GM21619 (cell line): Measurements from ENCODE around the gene PATE4.
A peak's percentile ranks its signal among the peaks of the same experiment; 100 is the strongest.
"Not testable (repeated sequence)": the region's sequence is repeated elsewhere in the genome, so short reads cannot be mapped to it uniquely, and the experiment has no call there.

Experiments
- ATAC-seq: cut with Tn5 transposase; IDR thresholded peaks from one replicate; pipeline ENCODE4 v1.9.1; 2021; ENCODE audit not compliant: unreplicated experiment

The PATE4 gene

GRCh38 chr11:125833016-125833415, at the start of gene PATE4:
PATE4 (plus strand) TSS chr11:125833316; CDS start chr11:125833360, 44 bp downstream.
- no peak for ATAC-seq

DNA sequence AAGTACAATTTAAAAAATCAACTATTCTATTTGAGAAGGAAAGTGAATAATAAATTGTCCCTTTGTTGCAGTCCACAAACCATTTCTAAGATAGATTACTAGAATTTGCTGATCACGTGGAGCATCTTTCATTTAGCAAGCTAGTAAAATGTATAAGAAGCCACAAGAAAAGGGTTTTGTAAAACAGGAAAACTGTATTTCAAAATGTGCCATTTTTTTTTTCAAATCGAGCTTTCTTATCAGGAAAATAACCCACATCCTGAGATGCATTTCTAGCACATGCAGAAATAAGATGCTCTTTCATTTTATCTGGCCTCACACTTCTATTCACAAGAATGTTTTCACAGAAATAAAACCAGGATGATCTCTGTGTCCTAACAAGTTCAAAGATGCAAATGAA, 48.4 kb upstream of the PATE4 start:
- ATAC-seq, result no peak

DNA sequence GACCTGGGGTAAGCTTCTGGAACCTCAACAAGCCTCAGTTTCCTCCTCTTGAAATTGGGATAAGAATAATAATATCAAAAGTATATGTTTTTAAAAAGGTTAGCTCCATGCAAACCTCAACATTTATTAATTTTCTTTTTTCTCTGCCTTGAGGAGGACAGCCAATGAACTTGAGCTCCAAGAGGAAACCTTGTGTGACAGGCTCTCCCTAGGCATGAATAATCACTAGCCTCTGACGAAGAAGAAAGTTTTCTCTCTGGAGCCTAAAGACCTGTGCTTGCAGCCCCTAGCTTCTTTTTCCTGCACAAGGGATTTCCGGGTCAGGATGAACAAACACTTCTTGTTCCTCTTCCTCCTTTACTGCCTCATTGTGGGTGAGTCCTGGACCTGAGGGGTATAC, 45.3 kb upstream of the PATE4 start, which contains the start of gene PATE3:
Gene PATE3, plus strand, starts transcription at position 301 of the 400 bp plus-strand sequence. Its CDS starts 25 bp downstream, at position 326.
- ATAC-seq, result no peak

DNA sequence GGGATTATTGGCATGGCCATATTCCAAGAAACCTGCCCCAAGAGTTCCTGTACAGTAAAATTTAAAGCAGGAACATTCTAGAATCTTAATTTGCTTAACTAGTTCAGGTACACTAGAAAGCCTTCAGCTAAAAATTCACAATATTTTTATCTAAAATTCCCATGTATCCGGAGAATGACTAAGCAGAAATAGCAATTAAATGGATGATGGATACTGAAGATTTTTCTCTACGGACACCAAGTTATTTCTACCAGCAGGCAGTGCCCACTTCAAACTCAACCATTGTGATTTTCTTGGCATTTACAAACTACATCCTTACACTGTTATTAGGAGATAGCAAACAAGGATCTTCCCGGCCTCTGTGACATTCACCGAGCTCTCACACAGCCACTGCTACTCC, 42.3 kb upstream of the PATE4 start:
- ATAC-seq, result no peak

GRCh38 chr11:125797641-125798040, 35.5 kb upstream of the PATE4 start:
- no peak for ATAC-seq

DNA sequence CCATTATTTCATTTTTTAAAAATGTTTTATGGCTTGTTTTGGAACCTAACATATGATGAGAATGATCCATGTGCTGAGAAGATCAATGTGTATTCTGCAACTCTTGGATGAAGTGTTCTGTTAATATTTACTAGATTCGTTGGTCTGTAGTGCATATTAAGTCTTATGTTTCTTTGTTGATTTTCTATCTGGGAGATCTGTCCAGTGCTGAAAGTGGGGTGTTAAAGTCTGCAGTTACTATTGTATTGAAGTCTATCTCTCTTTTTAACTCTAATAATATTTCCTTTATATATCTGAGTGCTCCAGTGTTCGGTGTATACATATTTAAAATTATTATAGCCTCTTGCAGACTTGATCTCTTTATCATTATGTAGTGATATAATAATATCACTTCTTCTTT, 33.3 kb upstream of the PATE4 start:
- no peak for ATAC-seq

- no peak for ATAC-seq
Observed at GRCh38 chr11:125802387-125802786, 30.7 kb upstream of the PATE4 start.

DNA sequence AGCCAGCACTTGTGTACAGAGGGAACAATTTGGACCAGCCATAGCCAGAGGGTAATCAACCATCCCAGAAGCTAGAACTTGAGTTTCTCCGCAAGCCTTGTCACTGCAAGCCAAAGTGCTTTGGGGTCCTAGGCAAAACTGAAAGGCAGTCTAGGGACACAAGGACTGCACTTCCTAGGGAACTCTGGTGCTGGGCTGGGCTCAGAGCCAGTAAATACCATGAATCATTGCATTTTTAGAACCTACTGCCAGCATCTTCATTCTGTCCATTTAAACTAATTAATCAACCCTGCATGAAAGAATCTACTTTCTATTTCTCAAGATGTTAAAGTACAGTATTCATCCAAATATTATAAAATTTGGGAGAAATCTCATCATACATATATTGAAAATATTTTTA, 25.2 kb upstream of the PATE4 start:
- ATAC-seq, result no peak

DNA sequence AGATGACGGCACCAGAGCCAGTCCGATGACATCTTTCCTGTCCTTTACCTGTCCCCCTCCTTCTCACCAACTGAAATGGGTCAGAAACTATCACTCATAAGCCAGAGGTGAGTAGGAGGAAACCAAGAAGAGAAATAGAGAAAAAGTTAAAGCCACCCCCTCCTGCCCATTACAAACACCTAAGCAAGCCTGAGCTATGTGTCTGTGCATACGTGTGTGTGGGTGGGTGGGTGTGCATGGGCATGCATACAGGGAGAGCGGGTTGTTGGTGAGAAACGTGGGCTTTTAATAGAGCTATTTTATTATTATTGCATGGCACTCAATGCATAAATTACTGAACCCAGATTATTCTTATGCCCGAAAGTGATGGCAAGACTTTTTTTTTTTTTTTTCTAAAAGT, 2.6 kb downstream of the PATE4 start:
- no peak for ATAC-seq

- no peak for ATAC-seq
Observed at GRCh38 chr11:125842321-125842948, 9.3 kb downstream of the PATE4 start.

DNA sequence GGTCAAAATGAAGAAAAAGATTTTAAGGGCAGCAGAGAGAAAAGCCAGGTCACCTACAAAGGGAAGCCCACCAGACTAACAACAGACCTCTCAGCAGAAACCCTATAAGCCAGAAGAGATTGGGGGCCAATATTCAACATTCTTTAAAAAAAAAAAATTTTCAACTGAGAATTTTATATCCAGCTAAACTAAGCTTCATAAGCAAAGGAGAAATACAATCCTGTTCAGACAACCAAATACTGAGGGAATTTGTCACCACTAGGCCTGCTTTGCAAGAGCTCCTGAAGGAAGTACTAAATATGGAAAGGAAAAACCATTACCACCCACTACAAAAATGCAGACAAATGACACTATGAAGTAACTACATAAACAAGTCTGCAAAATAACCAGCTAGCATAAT, 13.1 kb downstream of the PATE4 start:
- no peak for ATAC-seq

GRCh38 chr11:125857670-125858069, 24.6 kb downstream of the PATE4 start:
- not testable (repeated sequence) for ATAC-seq

GRCh38 chr11:125862786-125863185, 29.7 kb downstream of the PATE4 start:
- ATAC-seq, result not testable (repeated sequence)

DNA sequence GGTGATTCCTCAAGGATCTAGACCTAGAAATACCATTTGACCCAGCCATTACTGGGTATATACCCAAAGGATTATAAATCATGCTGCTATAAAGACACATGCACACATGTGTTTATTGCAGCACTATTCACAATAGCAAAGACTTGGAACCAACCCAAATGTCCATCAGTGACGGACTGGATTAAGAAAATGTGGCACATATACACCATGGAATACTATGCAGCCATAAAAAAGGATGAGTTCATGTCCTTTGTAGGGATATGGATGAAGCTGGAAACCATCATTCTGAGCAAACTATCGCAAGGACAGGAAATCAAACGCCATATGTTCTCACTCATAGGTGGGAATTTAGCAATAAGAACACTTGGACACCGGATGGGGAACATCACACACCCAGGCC, 32.2 kb downstream of the PATE4 start:
- ATAC-seq, result not testable (repeated sequence)

GRCh38 chr11:125869521-125869920, 36.4 kb downstream of the PATE4 start:
- no peak for ATAC-seq

DNA sequence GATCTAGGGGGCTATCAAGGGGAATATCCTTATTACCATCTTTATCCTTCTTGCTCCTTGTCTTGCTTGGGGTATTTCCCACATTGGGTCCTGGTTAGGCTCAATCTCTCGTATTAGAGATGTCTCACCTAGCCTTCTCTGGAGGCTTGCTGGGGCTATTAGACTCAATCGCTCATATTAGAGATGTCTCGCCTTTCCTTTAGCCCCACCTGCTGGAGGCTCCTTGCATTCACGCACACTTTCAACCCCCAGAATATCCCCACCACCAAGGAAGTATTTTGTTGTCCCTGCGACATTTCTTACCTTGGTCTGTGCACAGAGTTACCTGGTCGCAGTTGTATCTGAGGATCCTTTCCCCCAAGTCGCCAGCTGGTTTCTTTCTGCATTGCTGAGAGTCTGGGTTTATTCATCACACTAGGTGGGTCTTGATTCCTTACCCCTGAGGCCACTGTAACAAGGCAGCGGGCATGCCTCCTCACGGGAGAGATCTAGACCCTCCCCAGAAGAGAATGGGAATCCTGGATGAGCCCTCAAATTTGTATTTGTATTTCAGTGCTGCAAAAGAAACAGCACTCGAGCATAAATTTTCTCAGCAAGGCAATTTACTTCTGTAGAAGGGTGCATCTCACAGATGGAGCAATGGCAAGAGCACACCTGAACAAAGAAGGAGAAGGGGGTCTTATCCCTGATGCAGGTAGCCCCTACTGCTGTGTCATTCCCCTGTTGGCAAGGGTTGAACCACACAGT, 38.4 kb downstream of the PATE4 start:
- no peak for ATAC-seq

GRCh38 chr11:125872138-125872491, 39.0 kb downstream of the PATE4 start:
- ATAC-seq, result no peak

DNA sequence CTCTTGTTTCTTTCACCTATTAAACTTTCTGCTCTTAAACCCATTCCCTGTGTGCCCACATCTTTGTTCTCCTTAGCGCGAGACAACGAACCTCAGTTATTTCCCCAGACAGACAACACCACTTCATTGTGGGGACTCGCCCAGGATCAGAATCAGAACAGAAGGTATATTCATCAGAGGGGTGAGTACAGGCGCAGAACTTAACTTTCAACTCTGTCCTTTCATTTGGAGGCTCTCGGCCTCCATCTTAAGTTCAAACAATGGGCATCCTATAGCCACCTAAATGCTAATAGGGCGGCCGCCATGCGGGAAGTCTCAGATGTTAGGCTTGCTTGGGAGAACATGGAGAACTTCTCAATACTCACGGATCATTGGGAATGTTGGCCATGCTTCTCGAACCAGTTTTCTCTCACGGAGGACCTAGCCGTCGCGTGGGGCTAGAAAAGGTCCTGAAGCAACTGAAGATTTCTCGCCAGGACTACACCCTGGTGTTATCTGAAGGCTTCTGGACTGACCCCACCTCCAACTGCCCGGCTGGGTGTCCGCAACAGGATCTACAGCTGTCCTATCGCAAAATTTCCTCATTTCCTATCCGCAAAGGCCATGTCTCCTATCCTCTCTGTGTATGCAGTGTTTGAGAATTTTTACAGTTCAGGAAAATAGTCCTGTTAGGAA, 40.9 kb downstream of the PATE4 start:
- ATAC-seq, result peak; percentile 5

DNA sequence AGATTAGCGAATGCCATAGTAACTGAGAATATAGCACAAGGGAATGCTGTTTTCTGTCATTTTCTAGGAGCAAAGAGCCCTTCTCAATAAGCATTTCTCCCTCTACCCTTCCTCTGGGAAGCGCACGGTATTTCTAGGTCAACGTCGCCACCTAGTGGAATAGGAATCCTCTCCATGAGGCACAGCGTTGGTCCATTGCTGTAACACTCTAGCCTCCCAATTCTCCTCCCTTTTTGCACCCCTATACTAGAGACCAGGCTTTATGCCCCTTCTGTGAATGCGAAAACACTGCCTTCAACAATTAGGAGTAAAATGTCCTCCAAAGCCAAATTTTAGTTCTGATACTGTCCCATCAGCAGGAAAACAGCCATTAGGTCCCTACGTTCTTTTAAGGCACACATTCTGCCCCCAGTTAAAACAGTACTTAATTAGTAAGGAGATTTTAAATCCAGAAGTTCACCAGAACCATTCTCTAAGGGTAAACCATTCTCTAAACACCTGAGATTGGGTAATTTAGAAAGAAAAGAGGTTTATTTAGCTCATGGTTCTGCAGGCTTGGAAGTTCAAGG, 41.5 kb downstream of the PATE4 start:
- peak; percentile 90 for ATAC-seq

DNA sequence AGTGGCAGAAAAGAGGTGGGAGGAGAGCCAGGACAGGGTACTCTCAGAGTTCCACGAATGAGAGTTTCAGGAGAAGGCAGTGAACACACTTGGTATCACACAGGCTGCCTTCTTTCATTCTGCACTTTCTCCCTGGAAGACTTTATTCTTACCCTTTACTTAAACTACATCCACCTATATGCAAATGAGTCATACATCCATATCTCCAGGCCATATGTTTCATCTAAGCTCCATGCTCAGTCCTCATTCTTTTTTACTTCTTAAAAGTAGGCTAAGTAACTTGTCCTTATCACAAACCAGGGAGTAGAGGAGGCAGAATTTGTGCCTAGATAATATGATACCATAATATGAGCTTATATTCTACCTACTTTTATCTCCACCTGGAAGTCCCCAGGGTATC, 48.2 kb downstream of the PATE4 start:
- no peak for ATAC-seq

DNA sequence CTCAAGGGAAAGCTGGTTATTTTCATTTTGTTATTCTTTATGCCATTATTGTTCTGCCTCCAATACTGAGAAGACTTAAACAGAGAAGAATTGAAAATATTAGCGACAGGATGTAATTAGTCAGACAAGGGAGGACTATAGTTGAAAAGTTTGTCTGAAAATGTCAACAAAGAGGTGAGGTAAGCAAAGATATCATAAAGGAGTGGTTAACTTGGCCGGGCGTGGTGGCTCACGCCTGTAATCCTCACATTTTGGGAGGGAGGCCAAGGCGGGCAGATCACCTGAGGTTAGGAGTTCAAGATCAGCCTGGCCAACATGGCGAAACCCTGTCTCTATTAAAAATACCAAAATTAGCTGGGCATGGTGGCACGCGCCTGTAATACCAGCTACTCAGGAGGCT, 50.3 kb downstream of the PATE4 start:
- no peak for ATAC-seq

GRCh38 chr11:125886997-125887372, 53.9 kb downstream of the PATE4 start:
- ATAC-seq, result peak; percentile 28
